Measurements from ENCODE around the gene SLC7A11.

SLC7A11 gene

GRCh38 chr4:138140879-138141278 is 101.3 kb downstream of the SLC7A11 start:
- Mint-ChIP-seq H3K36me3 (ENCODE audit: low read depth) (no peaks in the 10 kb centered on the region), H3K27me3 (ENCODE audit: low read depth, poor library complexity) (no peaks in the 10 kb centered on the region), H3K9me3 (no peaks in the 10 kb centered on the region), H3K27ac (no peak overlapping the region), H3K4me3 (no peak overlapping the region), H3K4me1 (peaks cover 5% of the 10 kb centered on the region)
- TF ChIP-seq, protein P1, sequence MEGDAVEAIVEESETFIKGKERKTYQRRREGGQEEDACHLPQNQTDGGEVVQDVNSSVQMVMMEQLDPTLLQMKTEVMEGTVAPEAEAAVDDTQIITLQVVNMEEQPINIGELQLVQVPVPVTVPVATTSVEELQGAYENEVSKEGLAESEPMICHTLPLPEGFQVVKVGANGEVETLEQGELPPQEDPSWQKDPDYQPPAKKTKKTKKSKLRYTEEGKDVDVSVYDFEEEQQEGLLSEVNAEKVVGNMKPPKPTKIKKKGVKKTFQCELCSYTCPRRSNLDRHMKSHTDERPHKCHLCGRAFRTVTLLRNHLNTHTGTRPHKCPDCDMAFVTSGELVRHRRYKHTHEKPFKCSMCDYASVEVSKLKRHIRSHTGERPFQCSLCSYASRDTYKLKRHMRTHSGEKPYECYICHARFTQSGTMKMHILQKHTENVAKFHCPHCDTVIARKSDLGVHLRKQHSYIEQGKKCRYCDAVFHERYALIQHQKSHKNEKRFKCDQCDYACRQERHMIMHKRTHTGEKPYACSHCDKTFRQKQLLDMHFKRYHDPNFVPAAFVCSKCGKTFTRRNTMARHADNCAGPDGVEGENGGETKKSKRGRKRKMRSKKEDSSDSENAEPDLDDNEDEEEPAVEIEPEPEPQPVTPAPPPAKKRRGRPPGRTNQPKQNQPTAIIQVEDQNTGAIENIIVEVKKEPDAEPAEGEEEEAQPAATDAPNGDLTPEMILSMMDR (IDR thresholded peaks at IDR 0.05): no peak
- no peak for DNase-seq

DNA sequence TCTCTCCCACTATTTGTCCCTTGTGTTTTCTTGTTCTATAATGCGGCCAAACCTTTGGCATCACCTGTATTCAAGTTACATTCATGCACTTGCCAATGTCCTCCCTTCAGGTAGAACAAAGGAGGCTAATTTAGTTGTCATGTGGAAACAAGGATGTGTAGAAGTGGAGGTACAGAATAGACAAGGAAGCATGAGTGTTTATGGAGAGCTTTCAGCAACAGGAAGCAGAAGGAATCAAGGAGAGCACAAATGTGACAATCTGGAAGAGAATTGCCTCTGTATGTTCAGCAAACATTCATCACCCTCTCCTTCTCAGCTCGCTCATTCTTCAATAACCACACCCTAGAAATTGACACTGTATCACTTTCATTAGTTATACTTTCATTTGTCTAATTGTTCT is 103.4 kb downstream of the SLC7A11 start:
- Mint-ChIP-seq H3K27ac (no peak overlapping the region), H3K4me1 (peaks cover 5% of the 10 kb centered on the region), H3K4me3 (no peak overlapping the region), H3K36me3 (ENCODE audit: low read depth) (no peaks in the 10 kb centered on the region), H3K27me3 (ENCODE audit: low read depth, poor library complexity) (peaks cover 2% of the 10 kb centered on the region), H3K9me3 (no peaks in the 10 kb centered on the region)
- DNase-seq: no peak
- TF ChIP-seq, protein P1 (IDR thresholded peaks at IDR 0.05): no peak

- DNase-seq: no peak
- Mint-ChIP-seq H3K36me3 (ENCODE audit: low read depth) (no peaks in the 10 kb centered on the region), H3K27me3 (ENCODE audit: low read depth, poor library complexity) (peaks cover 5% of the 10 kb centered on the region), H3K4me1 (peaks cover 1% of the 10 kb centered on the region), H3K27ac (no peak overlapping the region), H3K4me3 (no peak overlapping the region), H3K9me3 (peaks cover 17% of the 10 kb centered on the region)
- TF ChIP-seq, protein P1 (IDR thresholded peaks at IDR 0.05): no peak
Observed at GRCh38 chr4:138135610-138136009, 106.5 kb downstream of the SLC7A11 start.

GRCh38 chr4:138118270-138118669 is 123.9 kb downstream of the SLC7A11 start:
- peaks cover 3% of the 10 kb centered on the region for H3K27me3 Mint-ChIP-seq (ENCODE audit: low read depth, poor library complexity)
- H3K4me3 Mint-ChIP-seq: no peak overlapping the region
- H3K9me3 Mint-ChIP-seq: peaks cover 21% of the 10 kb centered on the region
- DNase-seq: no peak
- H3K27ac Mint-ChIP-seq: no peak overlapping the region
- TF ChIP-seq, protein P1 (IDR thresholded peaks at IDR 0.05): no peak
- no peaks in the 10 kb centered on the region for H3K36me3 Mint-ChIP-seq (ENCODE audit: low read depth)
- H3K4me1 Mint-ChIP-seq: no peaks in the 10 kb centered on the region

- Mint-ChIP-seq H3K4me1 (no peaks in the 10 kb centered on the region), H3K36me3 (ENCODE audit: low read depth) (no peaks in the 10 kb centered on the region), H3K27ac (no peak overlapping the region), H3K9me3 (peaks cover 5% of the 10 kb centered on the region), H3K27me3 (ENCODE audit: low read depth, poor library complexity) (peaks cover 3% of the 10 kb centered on the region), H3K4me3 (no peak overlapping the region)
- no peak for DNase-seq
- TF ChIP-seq, protein P1 (IDR thresholded peaks at IDR 0.05): no peak
Observed at GRCh38 chr4:138115053-138115452, 127.1 kb downstream of the SLC7A11 start.

- TF ChIP-seq, protein P1 (IDR thresholded peaks at IDR 0.05): no peak
- Mint-ChIP-seq H3K4me3 (no peak overlapping the region), H3K27me3 (ENCODE audit: low read depth, poor library complexity) (peaks cover 3% of the 10 kb centered on the region), H3K9me3 (peaks cover under 1% of the 10 kb centered on the region), H3K36me3 (ENCODE audit: low read depth) (no peaks in the 10 kb centered on the region), H3K27ac (no peak overlapping the region), H3K4me1 (no peaks in the 10 kb centered on the region)
- DNase-seq: no peak
Observed at GRCh38 chr4:138114434-138114833, 127.7 kb downstream of the SLC7A11 start.
